Measurements from ENCODE around the gene HPS4. TPM values are rescaled to one million over a fixed set of nuclear protein-coding genes. Genes with fewer than 3 reads are reported as not detected.

Gene HPS4
- total and polyA plus RNA-seq, 4 experiments from 2014 or later: 7.9 to 59.7 (median 36.9) TPM

GRCh38 chr22:26481112-26481693 lies 2.4 kb downstream of the HPS4 start:
- intact Hi-C loops (cut with micrococcal nuclease): no loop called here
- ChIA-PET POLR2A (ENCODE audit: partially characterized antibody) (interaction anchor here (1.2 to 6.4 kb wide), 3 partner anchors 20 to 162 kb away, joined by 4 to 68 read pairs (median 40); partner anchors contain the start of gene TFIP11), CTCF (ENCODE audit: partially characterized antibody) (interaction anchor here (1.0 to 4.1 kb wide), 3 partner anchors 20 to 193 kb away, joined by 3 to 17 read pairs (median 4); no protein-coding TSS in a partner anchor)
- H3K4me3 Mint-ChIP-seq: peak overlapping the region in 7 of 8 donors; percentile 23 to 98 (median 92)
- H3K27ac Mint-ChIP-seq: peak overlapping the region in 6 of 7 donors; percentile 7 to 99 (median 64)
- peaks cover 13% of the 10 kb centered on the region for H3K36me3 ChIP-seq (ENCODE audit: insufficient read depth, low read length)
- H3K9me3 ChIP-seq (ENCODE audit: control insufficient read depth in 1 of 2, low read length in 2 of 2): no peaks in the 10 kb centered on the region
- H3K27ac ChIP-seq (ENCODE audit: low read depth, low read length): no peak overlapping the region
- DNase-seq: no peak
- H3K4me1 ChIP-seq (ENCODE audit: insufficient read depth, low read length): peaks cover 70% of the 10 kb centered on the region
- peaks cover 25 to 53% of the 10 kb centered on the region in 2 donors for H3K36me3 Mint-ChIP-seq
- H3K27me3 ChIP-seq (ENCODE audit: insufficient read depth, low read length): no peaks in the 10 kb centered on the region
- H3K4me3 ChIP-seq (ENCODE audit: low read length in 2 of 2): no peak overlapping the region
- H3K27me3 Mint-ChIP-seq: no peaks in the 10 kb centered on the region
- peaks cover 0 to 3% (median 0%) of the 10 kb centered on the region in 8 donors for H3K9me3 Mint-ChIP-seq
- peaks cover 57 to 88% (median 75%) of the 10 kb centered on the region in 4 donors for H3K4me1 Mint-ChIP-seq

GRCh38 chr22:26480611-26480932 lies 3.0 kb downstream of the HPS4 start:
- no peak for DNase-seq
- H3K27me3 ChIP-seq (ENCODE audit: insufficient read depth, low read length): no peaks in the 10 kb centered on the region
- H3K9me3 ChIP-seq (ENCODE audit: control insufficient read depth in 1 of 2, low read length in 2 of 2): no peaks in the 10 kb centered on the region
- no peak overlapping the region for H3K27ac ChIP-seq (ENCODE audit: low read depth, low read length)
- intact Hi-C loops (cut with micrococcal nuclease): no loop called here
- H3K36me3 Mint-ChIP-seq: peaks cover 25 to 50% of the 10 kb centered on the region in 2 donors
- H3K4me3 Mint-ChIP-seq: peak overlapping the region; percentile 27 to 90 (median 68)
- H3K4me1 ChIP-seq (ENCODE audit: insufficient read depth, low read length): peaks cover 63% of the 10 kb centered on the region
- H3K4me3 ChIP-seq (ENCODE audit: low read length in 2 of 2): no peak overlapping the region
- no peaks in the 10 kb centered on the region for H3K27me3 Mint-ChIP-seq
- H3K27ac Mint-ChIP-seq: peak overlapping the region in 6 of 7 donors; percentile 7 to 97 (median 48)
- peaks cover 0 to 3% (median 0%) of the 10 kb centered on the region in 8 donors for H3K9me3 Mint-ChIP-seq
- peaks cover 52 to 81% (median 70%) of the 10 kb centered on the region in 4 donors for H3K4me1 Mint-ChIP-seq
- ChIA-PET POLR2A (ENCODE audit: partially characterized antibody) (interaction anchor here (4.3 to 6.4 kb wide), 2 partner anchors 21 to 34 kb away, joined by 40 to 68 read pairs; partner anchors contain the start of gene TFIP11), CTCF (ENCODE audit: partially characterized antibody) (interaction anchor here (0.9 to 1.0 kb wide), 2 partner anchors 32 to 184 kb away, joined by 3 to 4 read pairs; partner anchors contain the start of gene TFIP11)
- peaks cover 13% of the 10 kb centered on the region for H3K36me3 ChIP-seq (ENCODE audit: insufficient read depth, low read length)

- DNase-seq: no peak
- peaks cover 49 to 76% (median 64%) of the 10 kb centered on the region in 4 donors for H3K4me1 Mint-ChIP-seq
- Histone ChIP-seq H3K27ac (ENCODE audit: low read depth, low read length) (no peak overlapping the region), H3K36me3 (ENCODE audit: insufficient read depth, low read length) (peaks cover 13% of the 10 kb centered on the region), H3K4me1 (ENCODE audit: insufficient read depth, low read length) (peaks cover 58% of the 10 kb centered on the region), H3K9me3 (ENCODE audit: control insufficient read depth in 1 of 2, low read length in 2 of 2) (no peaks in the 10 kb centered on the region), H3K4me3 (ENCODE audit: low read length in 2 of 2) (peak overlapping the region in 1 of 2 donors; percentile 26), H3K27me3 (ENCODE audit: insufficient read depth, low read length) (no peaks in the 10 kb centered on the region)
- H3K27me3 Mint-ChIP-seq: no peaks in the 10 kb centered on the region
- H3K27ac Mint-ChIP-seq: peak overlapping the region; percentile 72 to 93 (median 89)
- peaks cover 26 to 51% of the 10 kb centered on the region in 2 donors for H3K36me3 Mint-ChIP-seq
- ChIA-PET CTCF (ENCODE audit: partially characterized antibody) (interaction anchor here (0.9 to 2.1 kb wide), 5 partner anchors 20 to 186 kb away, joined by 3 to 7 read pairs (median 4); partner anchors contain the start of gene TFIP11), POLR2A (ENCODE audit: partially characterized antibody) (interaction anchor here (0.6 to 1.4 kb wide), 4 partner anchors 50 to 194 kb away, joined by 3 to 6 read pairs (median 5); partner anchors contain the start of gene ASPHD2)
- H3K9me3 Mint-ChIP-seq: peaks cover 0 to 3% (median 0%) of the 10 kb centered on the region in 8 donors
- H3K4me3 Mint-ChIP-seq: peak overlapping the region; percentile 71 to 90 (median 78)
- intact Hi-C loops (cut with micrococcal nuclease): no loop called here
Measured at GRCh38 chr22:26479792-26480610, 3.6 kb downstream of the HPS4 start.

GRCh38 chr22:26479043-26479791 lies 4.4 kb downstream of the HPS4 start:
- H3K27ac ChIP-seq (ENCODE audit: low read depth, low read length): no peak overlapping the region
- H3K27me3 Mint-ChIP-seq: no peaks in the 10 kb centered on the region
- peak in 1 of 5 donors; percentile 15 for DNase-seq
- H3K27ac Mint-ChIP-seq: peak overlapping the region; percentile 72 to 93 (median 87)
- intact Hi-C loops (cut with micrococcal nuclease): no loop called here
- ChIA-PET POLR2A (ENCODE audit: partially characterized antibody) (interaction anchor here (0.9 to 1.4 kb wide), 6 partner anchors 11 to 195 kb away, joined by 3 to 6 read pairs (median 4); partner anchors contain the start of genes ASPHD2 and TFIP11), CTCF (ENCODE audit: partially characterized antibody) (interaction anchor here (0.7 to 2.1 kb wide), 4 partner anchors 20 to 187 kb away, joined by 3 to 7 read pairs (median 4); no protein-coding TSS in a partner anchor)
- peaks cover 0 to 2% (median 0%) of the 10 kb centered on the region in 8 donors for H3K9me3 Mint-ChIP-seq
- no peaks in the 10 kb centered on the region for H3K27me3 ChIP-seq (ENCODE audit: insufficient read depth, low read length)
- H3K4me1 ChIP-seq (ENCODE audit: insufficient read depth, low read length): peaks cover 50% of the 10 kb centered on the region
- peaks cover 47 to 68% (median 58%) of the 10 kb centered on the region in 4 donors for H3K4me1 Mint-ChIP-seq
- H3K9me3 ChIP-seq (ENCODE audit: control insufficient read depth in 1 of 2, low read length in 2 of 2): no peaks in the 10 kb centered on the region
- peak overlapping the region in 1 of 2 donors; percentile 26 for H3K4me3 ChIP-seq (ENCODE audit: low read length in 2 of 2)
- peak overlapping the region; percentile 71 to 90 (median 78) for H3K4me3 Mint-ChIP-seq
- peaks cover 18% of the 10 kb centered on the region for H3K36me3 ChIP-seq (ENCODE audit: insufficient read depth, low read length)
- peaks cover 34 to 56% of the 10 kb centered on the region in 2 donors for H3K36me3 Mint-ChIP-seq

- peaks cover 27% of the 10 kb centered on the region for H3K36me3 ChIP-seq (ENCODE audit: insufficient read depth, low read length)
- Mint-ChIP-seq H3K36me3 (peaks cover 49 to 63% of the 10 kb centered on the region in 2 donors), H3K4me1 (peaks cover 37 to 49% (median 46%) of the 10 kb centered on the region in 4 donors), H3K4me3 (peak overlapping the region in 2 of 8 donors; percentile 5 to 22), H3K27me3 (no peaks in the 10 kb centered on the region), H3K9me3 (no peaks in the 10 kb centered on the region), H3K27ac (peak overlapping the region in 1 of 7 donors; percentile 71)
- H3K27me3 ChIP-seq (ENCODE audit: insufficient read depth, low read length): no peaks in the 10 kb centered on the region
- intact Hi-C loops (cut with micrococcal nuclease): no loop called here
- H3K4me1 ChIP-seq (ENCODE audit: insufficient read depth, low read length): peaks cover 38% of the 10 kb centered on the region
- no peak overlapping the region for H3K27ac ChIP-seq (ENCODE audit: low read depth, low read length)
- ChIA-PET CTCF (ENCODE audit: partially characterized antibody) (no interaction called here), POLR2A (ENCODE audit: partially characterized antibody) (no interaction called here)
- H3K9me3 ChIP-seq (ENCODE audit: control insufficient read depth in 1 of 2, low read length in 2 of 2): no peaks in the 10 kb centered on the region
- no peak overlapping the region for H3K4me3 ChIP-seq (ENCODE audit: low read length in 2 of 2)
- no peak for DNase-seq
Measured at GRCh38 chr22:26477341-26477731, 6.2 kb downstream of the HPS4 start.

DNA sequence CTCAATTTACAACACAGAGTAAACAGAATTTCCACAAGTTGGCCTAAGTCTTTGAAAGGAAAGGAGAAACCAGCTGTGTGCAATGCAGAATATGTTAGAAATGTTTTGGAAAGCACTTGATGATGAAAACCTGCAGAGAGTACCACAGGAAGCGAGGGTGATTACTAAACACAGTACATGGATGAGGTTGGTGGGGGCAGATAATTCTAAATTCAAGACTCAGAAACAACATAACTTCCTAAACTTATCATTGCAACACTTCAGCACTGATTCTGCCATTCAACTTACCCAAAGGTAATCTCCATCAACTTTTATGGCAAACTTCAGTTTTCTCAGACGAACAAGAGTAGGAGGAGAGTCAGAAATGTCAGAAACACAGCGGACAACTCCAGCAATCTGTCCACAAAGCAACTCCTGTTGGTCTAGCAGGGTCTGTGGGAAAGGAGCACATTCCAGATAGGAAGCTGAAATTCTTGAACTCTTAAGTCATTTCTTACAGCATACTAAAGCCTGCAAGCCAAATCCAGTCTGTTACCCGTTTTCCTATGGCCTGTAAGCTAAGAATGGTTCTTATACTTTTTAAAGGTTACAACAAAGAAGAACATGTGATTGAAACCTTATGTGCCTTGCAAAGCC lies 6.8 kb downstream of the HPS4 start:
- Mint-ChIP-seq H3K27me3 (no peaks in the 10 kb centered on the region), H3K4me3 (peak overlapping the region in 1 of 8 donors; percentile 1), H3K4me1 (peaks cover 32 to 44% (median 41%) of the 10 kb centered on the region in 4 donors), H3K27ac (no peak overlapping the region), H3K9me3 (no peaks in the 10 kb centered on the region), H3K36me3 (peaks cover 54 to 68% of the 10 kb centered on the region in 2 donors)
- H3K4me1 ChIP-seq (ENCODE audit: insufficient read depth, low read length): peaks cover 33% of the 10 kb centered on the region
- ChIA-PET POLR2A (ENCODE audit: partially characterized antibody) (no interaction called here), CTCF (ENCODE audit: partially characterized antibody) (no interaction called here)
- H3K27ac ChIP-seq (ENCODE audit: low read depth, low read length): no peak overlapping the region
- intact Hi-C loops (cut with micrococcal nuclease): no loop called here
- peaks cover 33% of the 10 kb centered on the region for H3K36me3 ChIP-seq (ENCODE audit: insufficient read depth, low read length)
- H3K27me3 ChIP-seq (ENCODE audit: insufficient read depth, low read length): no peaks in the 10 kb centered on the region
- DNase-seq: no peak
- no peak overlapping the region for H3K4me3 ChIP-seq (ENCODE audit: low read length in 2 of 2)
- no peaks in the 10 kb centered on the region for H3K9me3 ChIP-seq (ENCODE audit: control insufficient read depth in 1 of 2, low read length in 2 of 2)
